IPS-20b (cell line): ENCODE results near the gene GUCY1A2.

Experiments
- H3K27ac ChIP-seq: one replicate; pipeline ENCODE4 v1.5.1; 2013; ENCODE audit warnings: low read length
- H3K27me3 ChIP-seq: 2 replicates; pipeline ENCODE4 v1.6.1; 2013; ENCODE audit warnings: mild to moderate bottlenecking, low read length, inconsistent platforms; ENCODE audit not compliant: insufficient read depth
- H3K36me3 ChIP-seq: 2 replicates; pipeline ENCODE4 v1.6.1; 2013; ENCODE audit warnings: low read depth, mild to moderate bottlenecking, inconsistent platforms, low read length, moderate library complexity; ENCODE audit not compliant: insufficient read depth
- H3K4me1 ChIP-seq: 2 replicates; pipeline ENCODE4 v1.6.1; 2013; ENCODE audit warnings: mild to moderate bottlenecking, control low read depth, inconsistent platforms, low read length, moderate library complexity; ENCODE audit not compliant: insufficient read depth
- H3K4me3 ChIP-seq: 2 replicates; pipeline ENCODE4 v1.5.1; 2013; ENCODE audit warnings: mild to moderate bottlenecking, low read length, inconsistent platforms
- H3K9ac ChIP-seq: 2 replicates; pipeline ENCODE4 v1.6.1; 2013; ENCODE audit warnings: low read depth, mild to moderate bottlenecking, inconsistent platforms, low read length, moderate library complexity
- H3K9me3 ChIP-seq: 2 replicates; pipeline ENCODE4 v1.6.1; 2013; ENCODE audit warnings: mild to moderate bottlenecking, low read depth, low read length, inconsistent platforms; ENCODE audit not compliant: insufficient read depth

GUCY1A2 gene

DNA sequence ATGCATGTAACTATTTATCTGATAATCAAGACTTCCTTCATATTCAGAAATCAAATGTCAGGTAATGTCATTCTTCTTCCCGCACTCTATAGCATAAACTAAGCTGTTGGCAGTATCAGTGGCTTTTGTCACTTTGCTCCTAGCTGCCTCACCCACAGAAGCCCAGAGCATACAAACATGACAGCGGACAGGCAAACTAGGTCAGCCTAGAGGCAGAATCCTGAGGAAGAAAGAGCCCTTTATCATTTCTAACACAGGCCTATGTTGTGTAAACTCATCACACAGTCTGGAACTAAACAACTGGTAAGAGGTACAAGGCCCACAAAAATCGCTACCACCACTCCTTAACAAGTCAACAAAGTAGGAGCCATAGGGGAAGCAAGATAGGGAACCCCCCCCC, 21.0 kb downstream of the GUCY1A2 start:
- H3K4me1 ChIP-seq = no peaks in the 10 kb centered on the region
- H3K9me3 ChIP-seq = no peaks in the 10 kb centered on the region
- H3K27ac ChIP-seq = no peak overlapping the region
- no peak overlapping the region for H3K4me3 ChIP-seq
- H3K9ac ChIP-seq = no peak overlapping the region
- no peaks in the 10 kb centered on the region for H3K36me3 ChIP-seq
- H3K27me3 ChIP-seq = no peaks in the 10 kb centered on the region

DNA sequence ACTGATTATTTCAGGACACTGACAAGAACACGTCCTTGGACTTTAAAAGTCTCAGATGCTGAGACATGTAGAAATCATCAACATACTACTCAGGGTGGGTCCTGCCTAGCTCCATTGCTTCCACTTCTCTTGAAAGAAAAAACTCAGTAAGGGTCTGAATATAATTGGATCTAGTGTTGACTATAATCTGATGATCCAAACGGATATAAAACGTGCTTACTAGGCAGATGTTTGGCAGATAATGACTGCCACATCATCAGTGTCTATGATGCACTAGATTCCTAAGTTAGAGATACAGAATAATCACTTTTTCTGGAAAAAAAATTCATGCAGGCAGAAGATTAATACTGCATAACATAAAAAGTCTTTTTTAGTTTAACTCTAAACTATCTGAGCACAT, 21.6 kb downstream of the GUCY1A2 start:
- H3K27ac ChIP-seq = no peak overlapping the region
- H3K36me3 ChIP-seq = no peaks in the 10 kb centered on the region
- H3K4me3 ChIP-seq = no peak overlapping the region
- no peaks in the 10 kb centered on the region for H3K9me3 ChIP-seq
- H3K9ac ChIP-seq = no peak overlapping the region
- H3K27me3 ChIP-seq = no peaks in the 10 kb centered on the region
- no peaks in the 10 kb centered on the region for H3K4me1 ChIP-seq

DNA sequence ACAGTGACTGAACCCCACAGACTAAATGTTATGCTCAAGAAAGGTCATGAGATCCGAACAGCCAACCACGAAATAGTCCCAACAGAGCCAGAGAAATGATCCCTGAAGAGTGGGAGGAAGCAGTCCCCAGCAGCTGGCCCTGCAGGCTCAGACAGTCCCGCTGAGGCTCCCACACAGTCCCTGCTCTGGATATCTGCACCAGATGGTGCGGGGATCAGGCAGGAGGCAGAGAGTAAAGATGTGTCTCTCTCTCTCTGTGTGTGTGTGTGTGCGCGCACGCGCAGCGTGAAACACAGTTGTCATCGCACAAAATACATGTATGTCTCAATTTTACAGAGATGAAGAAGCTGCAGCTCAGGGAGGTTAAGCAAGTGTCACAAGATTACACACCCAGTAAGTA, 27.9 kb downstream of the GUCY1A2 start:
- Histone ChIP-seq H3K27me3 (no peaks in the 10 kb centered on the region), H3K36me3 (no peaks in the 10 kb centered on the region), H3K4me1 (no peaks in the 10 kb centered on the region; the same call in 1 of the 2 replicates), H3K9me3 (no peaks in the 10 kb centered on the region), H3K4me3 (no peak overlapping the region), H3K9ac (no peak overlapping the region), H3K27ac (no peak overlapping the region)

DNA sequence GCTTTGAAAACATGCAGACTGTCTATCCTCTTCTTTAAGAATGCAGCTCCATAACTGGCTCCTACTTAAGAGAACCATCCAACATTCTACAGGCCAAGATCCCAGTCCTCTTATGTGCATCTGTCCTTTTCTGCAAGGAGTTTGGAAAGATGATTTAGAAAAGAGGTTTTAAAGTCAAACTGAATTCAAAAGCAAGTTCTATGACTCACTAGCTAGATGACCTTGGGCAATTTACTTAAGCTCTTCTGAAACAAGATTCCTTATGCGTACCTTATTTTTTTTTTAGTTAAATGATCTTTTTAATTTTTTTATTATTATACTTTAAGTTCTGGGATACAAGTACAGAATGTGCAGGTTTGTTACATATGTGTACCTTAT, 29.2 kb downstream of the GUCY1A2 start:
- Histone ChIP-seq H3K9ac (no peak overlapping the region), H3K27ac (no peak overlapping the region), H3K4me3 (no peak overlapping the region), H3K4me1 (no peaks in the 10 kb centered on the region; the same call in 1 of the 2 replicates), H3K27me3 (no peaks in the 10 kb centered on the region), H3K36me3 (no peaks in the 10 kb centered on the region), H3K9me3 (no peaks in the 10 kb centered on the region)

DNA sequence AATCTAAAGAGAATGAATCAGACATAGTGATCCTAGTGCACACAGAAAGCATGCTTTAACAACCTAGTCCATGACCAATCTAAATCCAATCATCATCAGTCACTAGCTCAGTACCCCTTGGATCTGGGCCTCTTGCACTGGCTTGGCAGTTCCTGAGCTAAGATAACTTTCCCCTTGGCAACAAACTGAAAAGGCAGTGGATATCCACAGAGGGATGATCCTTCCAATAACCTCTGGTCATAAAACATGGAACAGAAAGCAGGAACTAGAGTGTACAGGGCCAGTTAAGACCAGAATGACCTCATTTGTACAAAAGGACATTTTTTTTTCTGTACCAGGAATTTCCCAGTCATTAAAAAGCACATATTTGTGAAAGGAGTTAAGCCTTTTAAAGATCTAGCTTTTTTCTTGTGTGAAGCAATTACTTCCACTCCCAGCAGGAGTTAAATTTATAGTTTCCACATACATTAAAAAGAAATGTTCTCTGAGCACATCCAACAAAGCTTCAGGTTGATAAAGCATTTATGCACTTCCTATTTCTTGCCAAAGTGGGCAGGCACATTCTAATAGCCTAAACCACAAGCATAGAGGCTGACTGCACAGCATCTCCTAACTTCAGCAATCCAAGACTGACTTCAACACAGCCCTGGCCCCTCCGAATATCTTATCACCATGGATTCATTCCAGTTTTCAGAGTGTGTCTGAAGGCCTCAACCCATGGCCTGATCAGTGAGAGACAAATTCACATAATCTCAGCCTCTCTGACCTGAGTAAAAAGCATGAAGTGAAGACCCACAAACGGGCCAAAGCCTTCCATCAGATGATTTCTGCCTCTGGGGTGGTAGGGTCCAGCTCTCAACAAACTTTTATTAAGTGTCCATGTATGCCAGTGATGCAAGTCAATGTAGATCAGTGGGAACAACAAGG, 29.9 kb downstream of the GUCY1A2 start:
- Histone ChIP-seq H3K27ac (no peak overlapping the region), H3K27me3 (no peaks in the 10 kb centered on the region), H3K4me1 (peaks cover 3% of the 10 kb centered on the region), H3K36me3 (no peaks in the 10 kb centered on the region), H3K9me3 (no peaks in the 10 kb centered on the region), H3K4me3 (no peak overlapping the region), H3K9ac (no peak overlapping the region)

DNA sequence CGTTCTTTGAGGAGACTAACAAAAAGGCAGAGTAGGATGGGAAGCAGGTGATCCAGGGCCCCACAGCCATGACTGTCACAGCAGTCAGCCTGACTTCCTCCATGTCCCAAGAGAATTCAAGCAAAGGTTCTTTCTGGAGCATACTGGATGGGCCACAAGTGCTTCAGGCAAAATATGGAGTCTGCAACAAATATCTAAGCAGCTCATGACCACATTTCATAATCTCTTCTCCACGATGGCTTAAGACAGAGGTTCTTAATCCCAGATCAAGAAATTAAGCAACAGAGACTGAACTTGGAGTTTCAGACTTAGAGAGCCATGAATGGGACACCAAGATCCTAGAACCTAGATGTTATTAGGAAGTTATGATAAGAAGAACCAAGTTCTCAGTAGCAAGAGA, 31.6 kb downstream of the GUCY1A2 start:
- Histone ChIP-seq H3K9me3 (no peaks in the 10 kb centered on the region), H3K27me3 (no peaks in the 10 kb centered on the region), H3K9ac (no peak overlapping the region), H3K4me1 (peaks cover 3% of the 10 kb centered on the region), H3K27ac (no peak overlapping the region), H3K36me3 (no peaks in the 10 kb centered on the region), H3K4me3 (no peak overlapping the region)

DNA sequence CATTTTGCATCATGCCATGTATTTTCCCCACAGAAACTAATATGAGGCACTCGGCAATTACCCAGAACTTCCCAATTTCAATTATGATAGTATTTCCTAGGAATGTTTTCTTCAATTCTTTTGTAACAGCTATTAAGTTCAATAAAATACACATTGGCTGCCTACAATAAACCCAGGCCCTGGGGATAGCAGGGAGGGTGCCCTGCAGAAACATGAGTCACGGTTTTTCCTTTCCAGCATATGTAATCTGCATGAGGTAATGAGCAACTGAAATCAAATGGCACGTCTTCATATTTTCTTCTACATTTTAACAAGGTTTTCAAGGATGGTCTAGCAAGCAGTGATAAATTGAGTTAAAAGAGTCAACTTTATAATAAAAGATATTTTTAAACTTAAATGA, 32.0 kb downstream of the GUCY1A2 start:
- Histone ChIP-seq H3K9me3 (no peaks in the 10 kb centered on the region), H3K9ac (no peak overlapping the region), H3K4me1 (peaks cover 3% of the 10 kb centered on the region), H3K27me3 (no peaks in the 10 kb centered on the region), H3K36me3 (no peaks in the 10 kb centered on the region), H3K27ac (no peak overlapping the region), H3K4me3 (no peak overlapping the region)

DNA sequence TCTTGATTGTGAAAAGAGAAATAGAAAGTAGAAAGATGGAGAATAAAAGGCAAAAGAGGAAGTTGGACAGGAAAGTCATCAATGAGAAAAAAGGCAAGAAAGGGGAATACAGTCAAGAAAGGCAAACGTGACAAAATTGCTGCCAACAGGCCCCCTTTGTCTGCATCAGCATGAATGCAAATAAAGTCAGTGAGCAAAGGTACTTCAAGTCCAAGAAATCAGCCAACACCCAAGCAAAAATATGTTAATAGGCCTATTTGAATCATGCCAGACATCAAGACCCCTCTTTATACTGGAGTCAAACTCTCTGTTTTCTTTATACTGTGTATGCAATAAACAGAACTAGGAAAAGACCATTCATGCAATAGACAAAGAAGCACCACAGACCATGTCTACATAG, 34.3 kb downstream of the GUCY1A2 start:
- Histone ChIP-seq H3K4me1 (peaks cover 3% of the 10 kb centered on the region), H3K4me3 (no peak overlapping the region), H3K36me3 (no peaks in the 10 kb centered on the region), H3K27me3 (no peaks in the 10 kb centered on the region), H3K9me3 (no peaks in the 10 kb centered on the region), H3K27ac (no peak overlapping the region), H3K9ac (0 out of 2 replicates have a peak overlapping the region, but pooled peaks have one; percentile 24)

DNA sequence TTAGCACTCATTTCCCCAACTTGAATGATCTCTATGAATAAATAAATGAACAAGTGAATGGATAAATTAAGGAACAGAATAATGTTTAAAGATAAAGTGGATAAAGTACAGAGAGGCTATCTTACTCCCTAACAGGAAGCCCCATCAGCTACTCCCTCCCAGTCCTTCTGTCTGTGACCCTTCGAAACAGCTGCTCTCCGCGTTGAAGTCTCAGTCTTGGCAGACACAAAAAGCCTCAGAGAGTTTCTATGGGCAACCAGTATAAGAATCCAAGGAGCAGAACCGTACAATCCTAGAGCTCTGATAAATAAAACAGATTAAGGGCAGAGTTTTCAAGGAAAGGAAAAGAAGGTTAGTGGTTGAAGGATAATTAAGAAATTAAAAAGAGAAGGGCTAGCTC, 35.0 kb downstream of the GUCY1A2 start:
- Histone ChIP-seq H3K27ac (no peak overlapping the region), H3K36me3 (no peaks in the 10 kb centered on the region), H3K4me1 (peaks cover 3% of the 10 kb centered on the region; the same call in 1 of the 2 replicates), H3K4me3 (no peak overlapping the region), H3K27me3 (no peaks in the 10 kb centered on the region), H3K9me3 (no peaks in the 10 kb centered on the region), H3K9ac (no peak overlapping the region)

DNA sequence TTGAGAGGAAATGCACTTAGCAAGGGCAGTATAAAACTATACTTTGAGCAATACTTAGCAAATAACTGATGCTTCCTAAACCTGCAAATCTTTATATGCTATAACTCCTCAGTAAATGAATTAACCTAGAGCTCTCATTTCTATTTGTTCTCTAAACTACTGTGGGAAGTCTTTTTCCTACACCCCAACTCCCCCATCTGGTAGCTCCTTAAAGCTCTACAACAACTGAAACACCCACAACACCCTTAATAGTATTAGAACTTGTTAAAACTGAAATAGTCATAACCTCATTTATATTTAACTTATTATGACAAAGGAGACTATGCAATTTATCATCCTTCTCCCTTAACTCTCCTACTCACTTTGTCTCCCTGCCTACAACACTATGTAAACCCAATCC, 43.4 kb downstream of the GUCY1A2 start:
- no peak overlapping the region for H3K9ac ChIP-seq

DNA sequence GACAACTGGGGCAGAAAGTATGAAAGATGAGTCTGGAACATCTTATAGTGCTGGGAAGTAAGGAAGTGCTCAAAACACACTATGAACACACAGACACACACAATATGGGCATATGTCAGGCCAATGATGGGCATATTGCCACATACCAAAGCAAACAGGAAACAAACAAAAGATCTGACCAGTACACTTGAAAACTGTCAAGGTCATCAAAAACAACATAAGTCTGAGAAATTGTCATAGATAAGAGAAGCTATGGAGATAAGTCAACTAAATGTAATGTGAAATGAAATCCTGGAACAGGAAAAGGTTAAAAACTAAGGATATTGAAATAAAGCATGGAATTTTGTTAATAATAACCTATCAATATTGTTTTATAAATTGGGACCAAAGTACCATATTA, 46.4 kb downstream of the GUCY1A2 start:
- no peak overlapping the region for H3K4me3 ChIP-seq
- no peak overlapping the region for H3K27ac ChIP-seq
- no peaks in the 10 kb centered on the region for H3K27me3 ChIP-seq
- H3K36me3 ChIP-seq = no peaks in the 10 kb centered on the region
- no peaks in the 10 kb centered on the region for H3K9me3 ChIP-seq
- peaks cover 10% of the 10 kb centered on the region; the same call in 1 of the 2 replicates for H3K4me1 ChIP-seq
- no peak overlapping the region for H3K9ac ChIP-seq

More for the DNA sequence above, 43.4 kb downstream of the GUCY1A2 start:
- H3K4me3 ChIP-seq = no peak overlapping the region
- no peaks in the 10 kb centered on the region for H3K9me3 ChIP-seq
- peaks cover 3% of the 10 kb centered on the region; the same call in 1 of the 2 replicates for H3K4me1 ChIP-seq
- H3K27me3 ChIP-seq = no peaks in the 10 kb centered on the region
- no peak overlapping the region for H3K27ac ChIP-seq
- H3K36me3 ChIP-seq = no peaks in the 10 kb centered on the region

DNA sequence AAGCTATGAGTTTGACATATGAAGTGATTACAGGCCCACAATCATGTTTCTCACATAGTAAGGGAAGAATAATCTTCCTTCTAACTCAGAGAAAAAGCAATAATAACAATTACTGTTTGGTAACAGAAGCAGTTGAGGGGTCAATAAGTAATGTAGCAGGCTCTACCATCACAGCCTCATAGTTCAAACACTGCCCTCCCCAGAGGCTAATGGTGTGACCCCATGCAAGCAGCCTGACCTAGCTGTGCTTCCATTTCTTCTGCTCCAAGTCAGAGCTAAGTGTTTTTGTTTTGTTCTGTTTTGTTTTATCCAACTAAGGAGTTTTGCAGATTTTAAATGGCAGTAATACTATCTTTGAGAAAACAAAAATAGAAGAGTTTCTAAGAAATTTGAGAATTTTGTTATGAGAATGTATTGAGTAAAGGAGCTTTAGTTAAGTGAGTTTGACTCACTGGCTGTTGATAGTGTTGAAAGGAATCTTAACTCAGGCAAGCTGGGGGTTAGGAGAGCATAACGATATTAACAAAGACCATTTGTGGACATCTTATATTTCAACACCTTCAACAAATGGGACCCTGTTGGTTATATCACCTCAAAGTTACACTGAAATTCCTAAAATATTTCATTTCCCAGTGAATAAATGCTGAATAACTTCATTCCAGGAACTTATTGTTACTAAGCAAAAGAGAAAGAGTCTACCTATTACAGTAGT, 48.5 kb downstream of the GUCY1A2 start:
- Histone ChIP-seq H3K36me3 (no peaks in the 10 kb centered on the region), H3K9me3 (no peaks in the 10 kb centered on the region), H3K27ac (no peak overlapping the region), H3K4me3 (no peak overlapping the region), H3K4me1 (peaks cover 10% of the 10 kb centered on the region; the same call in 1 of the 2 replicates), H3K9ac (no peak overlapping the region), H3K27me3 (no peaks in the 10 kb centered on the region)
